Measurements from ENCODE around the gene SLC26A11. TPM values are rescaled to one million over a fixed set of nuclear protein-coding genes. Genes with fewer than 3 reads are reported as not detected.

Gene SLC26A11
- total RNA-seq, 1 donor from 2014 or later: 42.4 TPM

GRCh38 chr17:80294210-80294609 is 74.0 kb downstream of the SLC26A11 start:
- DNase-seq: peak; percentile 48
- H3K27me3 ChIP-seq (ENCODE audit: low read depth): no peaks in the 10 kb centered on the region
- peaks cover 100% of the 10 kb centered on the region for H3K36me3 ChIP-seq
- intact Hi-C loops (cut with DNase I): no loop called here
- peak; percentile 13 to 22 for ATAC-seq
- no peaks in the 10 kb centered on the region for H3K9me3 ChIP-seq
- no peaks in the 10 kb centered on the region for H3K4me1 ChIP-seq
- TF ChIP-seq CTCF (IDR thresholded peaks at IDR 0.05): no peak
- no peak overlapping the region for H3K4me3 ChIP-seq
- H3K27ac ChIP-seq: no peak overlapping the region

GRCh38 chr17:80294653-80295052 is 74.4 kb downstream of the SLC26A11 start:
- no peak for ATAC-seq
- DNase-seq: peak; percentile 18
- Histone ChIP-seq H3K4me1 (no peaks in the 10 kb centered on the region), H3K27me3 (ENCODE audit: low read depth) (no peaks in the 10 kb centered on the region), H3K4me3 (no peak overlapping the region), H3K9me3 (no peaks in the 10 kb centered on the region), H3K27ac (no peak overlapping the region), H3K36me3 (peaks cover 100% of the 10 kb centered on the region)
- intact Hi-C loops (cut with DNase I): no loop called here
- no peak for TF ChIP-seq CTCF (IDR thresholded peaks at IDR 0.05)

- no peaks in the 10 kb centered on the region for H3K4me1 ChIP-seq
- TF ChIP-seq CTCF (IDR thresholded peaks at IDR 0.05): no peak
- H3K27ac ChIP-seq: no peak overlapping the region
- no peaks in the 10 kb centered on the region for H3K9me3 ChIP-seq
- no peaks in the 10 kb centered on the region for H3K27me3 ChIP-seq (ENCODE audit: low read depth)
- peak in 1 of 2 donors; percentile 8 for ATAC-seq
- peaks cover 100% of the 10 kb centered on the region for H3K36me3 ChIP-seq
- intact Hi-C loops (cut with DNase I): no loop called here
- H3K4me3 ChIP-seq: no peak overlapping the region
- peak; percentile 25 for DNase-seq
These were observed 74.9 kb downstream of the SLC26A11 start for GRCh38 chr17:80295146-80295545.

GRCh38 chr17:80295559-80295958 is 75.3 kb downstream of the SLC26A11 start:
- intact Hi-C loops (cut with DNase I): no loop called here
- H3K36me3 ChIP-seq: peaks cover 100% of the 10 kb centered on the region

GRCh38 chr17:80296221-80296620 is 76.0 kb downstream of the SLC26A11 start:
- peaks cover 99% of the 10 kb centered on the region for H3K36me3 ChIP-seq
- intact Hi-C loops (cut with DNase I): no loop called here
- no peaks in the 10 kb centered on the region for H3K9me3 ChIP-seq
- no peaks in the 10 kb centered on the region for H3K27me3 ChIP-seq (ENCODE audit: low read depth)
- no peak for TF ChIP-seq CTCF (IDR thresholded peaks at IDR 0.05)
- DNase-seq (peak; percentile 18), ATAC-seq (no peak)
- H3K4me1 ChIP-seq: no peaks in the 10 kb centered on the region
- H3K4me3 ChIP-seq: no peak overlapping the region
- H3K27ac ChIP-seq: no peak overlapping the region

More at GRCh38 chr17:80295559-80295958, 75.3 kb downstream of the SLC26A11 start:
- TF ChIP-seq CTCF (IDR thresholded peaks at IDR 0.05): no peak
- Histone ChIP-seq H3K4me1 (no peaks in the 10 kb centered on the region), H3K27me3 (ENCODE audit: low read depth) (no peaks in the 10 kb centered on the region), H3K4me3 (no peak overlapping the region), H3K27ac (no peak overlapping the region), H3K9me3 (no peaks in the 10 kb centered on the region)
- ATAC-seq (no peak), DNase-seq (no peak)
